ENCODE data around the gene PML.
"Not testable (repeated sequence)": the region's sequence is repeated elsewhere in the genome, so short reads cannot be mapped to it uniquely, and the experiment has no call there.

PML gene

GRCh38 chr15:74040109-74040850, 45.8 kb downstream of the PML start:
- no peak for DNase-seq (ENCODE audit: low read depth)

GRCh38 chr15:74041311-74041756, 46.8 kb downstream of the PML start:
- DNase-seq (ENCODE audit: low read depth): no peak

- no peak for DNase-seq (ENCODE audit: low read depth)
Observed at GRCh38 chr15:74041777-74042435, 47.4 kb downstream of the PML start.

GRCh38 chr15:74042603-74043424, 48.3 kb downstream of the PML start:
- no peak for DNase-seq (ENCODE audit: low read depth)

GRCh38 chr15:74043425-74044266, 49.1 kb downstream of the PML start:
- DNase-seq (ENCODE audit: low read depth): no peak

- DNase-seq (ENCODE audit: low read depth): no peak
Observed at GRCh38 chr15:74044267-74045110, 50.0 kb downstream of the PML start.

GRCh38 chr15:74045184-74045583, 50.7 kb downstream of the PML start:
- DNase-seq (ENCODE audit: low read depth): no peak

GRCh38 chr15:74045636-74046274, 51.2 kb downstream of the PML start:
- DNase-seq (ENCODE audit: low read depth): no peak

GRCh38 chr15:74046275-74046674, 51.8 kb downstream of the PML start:
- no peak for DNase-seq (ENCODE audit: low read depth)

GRCh38 chr15:74050127-74050526, 55.6 kb downstream of the PML start:
- DNase-seq (ENCODE audit: low read depth): no peak

GRCh38 chr15:74050556-74051234, 56.2 kb downstream of the PML start:
- DNase-seq (ENCODE audit: low read depth): no peak

- DNase-seq (ENCODE audit: low read depth): not testable (repeated sequence)
Observed at GRCh38 chr15:74052271-74053260, 58.0 kb downstream of the PML start.

GRCh38 chr15:74053517-74053916, 59.0 kb downstream of the PML start:
- DNase-seq (ENCODE audit: low read depth): no peak

GRCh38 chr15:74053941-74054529, 59.5 kb downstream of the PML start:
- peak; percentile 29 for DNase-seq (ENCODE audit: low read depth)

- no peak for DNase-seq (ENCODE audit: low read depth)
Observed at GRCh38 chr15:74055804-74056203, 61.3 kb downstream of the PML start.

- DNase-seq (ENCODE audit: low read depth): not testable (repeated sequence)
Observed at GRCh38 chr15:74056330-74056729, 61.8 kb downstream of the PML start.

GRCh38 chr15:74059050-74059833, 64.7 kb downstream of the PML start:
- DNase-seq (ENCODE audit: low read depth): not testable (repeated sequence)
